Measurements from ENCODE around the gene SIN3B. TPM values are rescaled to one million over a fixed set of nuclear protein-coding genes. Genes with fewer than 3 reads are reported as not detected.

The SIN3B gene
- total and polyA plus RNA-seq, 2 of the 13 experiments (the other 11 are each of a cell fraction or from before 2014, with no cell fraction given), result 12.9 to 25.7 TPM

DNA sequence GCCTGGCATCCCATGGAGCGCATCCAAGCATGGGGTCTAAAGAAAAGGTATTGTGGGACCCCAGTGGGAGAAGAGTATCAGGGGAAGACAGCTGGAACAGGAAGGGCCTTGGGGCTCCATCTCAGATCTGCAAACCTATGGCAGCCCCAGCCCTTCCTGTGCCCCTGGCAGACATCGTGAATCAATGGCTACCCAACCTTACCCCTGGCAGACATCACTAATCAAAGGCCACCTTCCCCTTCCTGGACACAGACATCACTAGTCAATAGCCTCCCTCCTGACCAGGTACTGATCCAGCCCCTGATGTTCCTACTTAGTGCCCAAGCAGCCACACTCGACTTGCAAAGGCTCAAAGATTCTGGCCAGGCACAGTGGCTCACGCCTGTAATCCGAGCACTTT lies 75.4 kb downstream of the SIN3B start:
- Histone ChIP-seq H3K9me3 (ENCODE audit: low read length) (no peaks in the 10 kb centered on the region), H3K27me3 (ENCODE audit: control insufficient read depth in 1 of 2, insufficient read depth in 2 of 2, low read length in 2 of 2) (peaks cover 0 to 1% of the 10 kb centered on the region in 2 experiments; a peak in 3 of 5 replicates), H3K4me1 (ENCODE audit: insufficient read depth, low read length) (no peaks in the 10 kb centered on the region), H3K79me2 (ENCODE audit: insufficient read depth, low read length) (no peaks in the 10 kb centered on the region), H4K20me1 (ENCODE audit: insufficient read depth, low read length) (no peaks in the 10 kb centered on the region), H3K4me3 (replicated peaks in 1 of 3; ENCODE audit: insufficient read depth in 1 of 3, low read depth in 2 of 3, low read length in 3 of 3) (no peak overlapping the region), H3K36me3 (replicated peaks in 1 of 2; ENCODE audit: control insufficient read depth in 1 of 2, insufficient read depth in 2 of 2, low read length in 2 of 2) (no peaks in the 10 kb centered on the region), H3K4me2 (ENCODE audit: low read depth, low read length) (no peak overlapping the region), H2AFZ (ENCODE audit: low read length) (no peak overlapping the region), H3K27ac (ENCODE audit: extremely low read length, insufficient read depth, low read length) (no peak overlapping the region), H3K9ac (ENCODE audit: insufficient read depth, low read depth, low read length) (no peak overlapping the region)
- BruUV-seq (replicated peaks), result no TSS peak
- POLR2A ChIA-PET, result no interaction called here
- no peak for ATAC-seq
- WGBS (ENCODE audit: low lambda C conversion rate), result 7% methylated on average over 4 of the region's 5 CpGs
- no peak for FAIRE-seq
- no peak for TF ChIP-seq PREB (CRISPR knock-in tag; IDR thresholded peaks at IDR 0.05)
- TF ChIP-seq, protein P1, sequence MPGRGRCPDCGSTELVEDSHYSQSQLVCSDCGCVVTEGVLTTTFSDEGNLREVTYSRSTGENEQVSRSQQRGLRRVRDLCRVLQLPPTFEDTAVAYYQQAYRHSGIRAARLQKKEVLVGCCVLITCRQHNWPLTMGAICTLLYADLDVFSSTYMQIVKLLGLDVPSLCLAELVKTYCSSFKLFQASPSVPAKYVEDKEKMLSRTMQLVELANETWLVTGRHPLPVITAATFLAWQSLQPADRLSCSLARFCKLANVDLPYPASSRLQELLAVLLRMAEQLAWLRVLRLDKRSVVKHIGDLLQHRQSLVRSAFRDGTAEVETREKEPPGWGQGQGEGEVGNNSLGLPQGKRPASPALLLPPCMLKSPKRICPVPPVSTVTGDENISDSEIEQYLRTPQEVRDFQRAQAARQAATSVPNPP (CRISPR knock-in tag; IDR thresholded peaks at IDR 0.05), result no peak
- no peak for TF ChIP-seq LBX2 (CRISPR knock-in tag; IDR thresholded peaks at IDR 0.05; ENCODE audit: borderline replicate concordance)
- no peak for TF ChIP-seq FOXM1 (CRISPR knock-in tag; IDR thresholded peaks at IDR 0.05)
- TF ChIP-seq GPBP1L1 (CRISPR knock-in tag; IDR thresholded peaks at IDR 0.05), result no peak
- no peak for TF ChIP-seq ZNF572 (CRISPR knock-in tag; IDR thresholded peaks at IDR 0.05)
- no peak for TF ChIP-seq TSC22D2 (CRISPR knock-in tag; IDR thresholded peaks at IDR 0.05; ENCODE audit: borderline replicate concordance)
- no peak for TF ChIP-seq ZNF788 (CRISPR knock-in tag; IDR thresholded peaks at IDR 0.05; ENCODE audit: borderline replicate concordance)
- CTCF ChIA-PET (ENCODE audit: low intra/inter-chr PET ratio, low total read pairs), result no interaction called here
- intact Hi-C loops (cut with micrococcal nuclease; ENCODE audit: unreplicated experiment), result no loop called here
- no peak for DNase-seq (ENCODE audit: low spot score)
- in situ Hi-C loops (cut with HindIII; ENCODE audit: extremely low pct_ligation_motif_present, low pct_unique_long_range_greater_than_20kb), result loop anchor here (10.0 kb wide), 1 partner anchor 130 kb away; no protein-coding TSS in a partner anchor
